HFF-Myc (cell line): ENCODE measurements around the gene LRP2BP.
"Not testable (repeated sequence)": the region's sequence is repeated elsewhere in the genome, so short reads cannot be mapped to it uniquely, and the experiment has no call there.

Experiments
- DNase-seq: peaks from one replicate; pipeline ENCODE4 v3.0.0-alpha.2; 2011; ENCODE audit warnings: low read depth; ENCODE audit errors: extremely low read depth
- H3K4me3 ChIP-seq: replicated peaks from 2 replicates; pipeline ENCODE4 v1.5.1; 2011; ENCODE audit warnings: low read depth, mild to moderate bottlenecking, control low read depth, low read length
- TF ChIP-seq, protein P1 (sequence below): IDR thresholded peaks from 2 replicates; pipeline ENCODE4 v1.5.1; 2012; ENCODE audit warnings: mild to moderate bottlenecking, low read depth, low read length, control low read depth; ENCODE audit errors: missing control alignments

LRP2BP gene

DNA sequence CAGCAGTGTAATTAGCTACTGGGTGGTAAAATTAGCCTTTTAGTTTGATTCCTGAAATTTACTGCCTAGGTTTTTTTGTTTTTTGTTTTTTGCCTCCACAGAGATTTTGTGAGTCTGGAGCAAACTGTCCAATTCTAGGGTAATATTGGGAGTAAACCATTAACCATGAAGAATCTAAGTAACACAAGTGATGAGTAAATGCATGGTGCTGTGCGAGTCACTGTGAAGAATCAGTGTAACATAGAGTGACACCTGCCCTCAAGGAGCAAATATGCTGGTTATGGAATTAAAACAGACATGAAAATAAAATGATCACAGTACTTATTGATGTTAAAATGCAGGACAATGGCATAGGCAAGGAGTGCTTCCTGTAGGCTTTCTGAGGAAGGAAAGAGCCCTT lies 60.1 kb downstream of the LRP2BP start:
- TF ChIP-seq, protein P1, sequence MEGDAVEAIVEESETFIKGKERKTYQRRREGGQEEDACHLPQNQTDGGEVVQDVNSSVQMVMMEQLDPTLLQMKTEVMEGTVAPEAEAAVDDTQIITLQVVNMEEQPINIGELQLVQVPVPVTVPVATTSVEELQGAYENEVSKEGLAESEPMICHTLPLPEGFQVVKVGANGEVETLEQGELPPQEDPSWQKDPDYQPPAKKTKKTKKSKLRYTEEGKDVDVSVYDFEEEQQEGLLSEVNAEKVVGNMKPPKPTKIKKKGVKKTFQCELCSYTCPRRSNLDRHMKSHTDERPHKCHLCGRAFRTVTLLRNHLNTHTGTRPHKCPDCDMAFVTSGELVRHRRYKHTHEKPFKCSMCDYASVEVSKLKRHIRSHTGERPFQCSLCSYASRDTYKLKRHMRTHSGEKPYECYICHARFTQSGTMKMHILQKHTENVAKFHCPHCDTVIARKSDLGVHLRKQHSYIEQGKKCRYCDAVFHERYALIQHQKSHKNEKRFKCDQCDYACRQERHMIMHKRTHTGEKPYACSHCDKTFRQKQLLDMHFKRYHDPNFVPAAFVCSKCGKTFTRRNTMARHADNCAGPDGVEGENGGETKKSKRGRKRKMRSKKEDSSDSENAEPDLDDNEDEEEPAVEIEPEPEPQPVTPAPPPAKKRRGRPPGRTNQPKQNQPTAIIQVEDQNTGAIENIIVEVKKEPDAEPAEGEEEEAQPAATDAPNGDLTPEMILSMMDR: no peak
- H3K4me3 ChIP-seq: no peak overlapping the region
- no peak for DNase-seq

DNA sequence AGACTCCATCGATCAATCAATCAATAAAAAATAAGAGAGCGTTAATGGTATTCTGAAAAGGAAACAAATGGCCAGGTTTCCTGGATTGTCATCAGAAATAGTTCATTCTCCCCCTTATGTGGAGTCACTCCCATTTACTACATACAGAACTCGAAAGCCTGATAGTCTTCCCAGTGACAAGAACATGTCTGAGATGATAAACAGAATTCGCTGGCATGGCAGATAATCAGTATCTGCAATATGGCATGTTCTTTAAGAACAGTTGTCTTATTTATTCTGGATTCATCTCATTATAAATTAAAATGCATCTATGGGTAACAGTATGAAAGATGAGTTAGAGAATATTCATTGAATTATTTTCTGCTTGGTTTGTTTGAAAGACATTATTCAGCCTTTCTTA lies 61.4 kb downstream of the LRP2BP start:
- DNase-seq: no peak
- TF ChIP-seq, protein P1: no peak
- H3K4me3 ChIP-seq: no peak overlapping the region

DNA sequence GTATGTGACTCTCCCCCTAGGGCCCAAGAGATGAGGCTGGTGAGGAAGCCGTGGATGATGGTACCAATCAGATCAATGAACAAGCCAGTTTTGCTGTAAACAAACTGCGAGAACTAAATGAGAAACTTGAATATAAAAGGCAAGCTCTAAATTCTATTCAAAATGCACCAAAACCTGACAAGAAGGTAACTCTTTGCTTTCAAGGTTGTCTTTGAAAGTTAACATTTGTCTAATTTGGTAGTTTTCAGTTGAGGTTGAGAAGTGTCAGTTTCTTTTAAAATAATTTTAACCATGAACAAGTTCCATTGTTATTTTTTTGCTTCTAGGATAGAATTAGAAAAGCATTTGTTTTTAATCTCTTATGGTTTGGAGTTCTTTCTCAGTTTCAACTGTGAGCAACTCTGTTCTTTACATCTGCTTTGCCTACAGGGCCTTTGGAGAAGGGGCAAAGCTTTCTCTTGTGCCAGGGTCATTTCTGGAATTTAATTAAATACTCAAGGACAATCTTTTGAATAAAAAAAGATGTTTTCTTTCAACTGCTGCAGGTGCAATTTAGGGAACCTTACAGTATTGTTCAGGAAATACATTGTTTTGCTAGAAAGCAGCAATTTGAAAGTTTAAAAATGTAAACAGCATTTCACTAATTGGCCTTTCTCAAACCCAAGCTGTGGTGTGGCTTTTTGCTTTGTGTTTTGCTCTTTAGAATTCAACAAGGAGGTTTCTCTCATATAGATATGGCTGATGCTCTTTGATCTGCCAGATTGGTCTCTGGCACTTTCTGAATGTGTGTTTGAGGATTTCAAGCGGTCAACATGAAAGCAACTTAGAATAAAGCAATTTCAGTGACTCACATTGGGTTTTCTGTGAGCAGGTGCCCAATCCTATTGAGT lies 62.9 kb downstream of the LRP2BP start:
- no peak for DNase-seq
- no peak overlapping the region for H3K4me3 ChIP-seq
- TF ChIP-seq, protein P1: no peak

DNA sequence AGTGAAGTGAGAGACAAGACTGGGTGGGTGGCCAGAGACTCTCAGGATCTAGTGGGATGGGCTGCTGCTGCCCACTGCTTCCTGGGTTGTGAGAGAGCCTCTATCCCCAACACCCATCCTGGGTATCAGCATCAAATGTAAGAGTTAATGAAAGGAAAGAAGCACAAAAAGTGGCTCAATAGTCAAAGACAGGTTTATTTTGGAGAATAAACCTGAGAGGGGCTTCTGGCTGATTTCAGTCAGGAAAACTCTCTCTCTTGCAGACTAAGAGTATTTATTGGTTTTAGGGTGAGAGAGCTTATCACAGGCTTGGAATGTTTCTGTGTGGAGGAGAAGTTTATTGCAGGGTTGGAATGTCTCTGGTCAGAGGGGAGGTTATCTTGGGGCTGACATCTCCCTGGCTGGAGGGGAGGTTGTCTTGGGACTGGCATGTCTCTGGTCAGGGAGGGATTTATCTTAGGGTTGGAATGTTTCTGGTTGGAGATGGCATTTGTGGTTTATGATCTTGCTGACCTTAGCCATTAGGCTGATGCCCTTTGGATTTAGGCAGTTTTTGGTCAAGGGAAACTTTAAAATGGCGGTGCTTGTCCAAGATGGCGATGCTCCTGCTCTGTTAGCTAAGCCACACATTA lies 65.7 kb downstream of the LRP2BP start:
- not testable (repeated sequence) for DNase-seq, H3K4me3 ChIP-seq

DNA sequence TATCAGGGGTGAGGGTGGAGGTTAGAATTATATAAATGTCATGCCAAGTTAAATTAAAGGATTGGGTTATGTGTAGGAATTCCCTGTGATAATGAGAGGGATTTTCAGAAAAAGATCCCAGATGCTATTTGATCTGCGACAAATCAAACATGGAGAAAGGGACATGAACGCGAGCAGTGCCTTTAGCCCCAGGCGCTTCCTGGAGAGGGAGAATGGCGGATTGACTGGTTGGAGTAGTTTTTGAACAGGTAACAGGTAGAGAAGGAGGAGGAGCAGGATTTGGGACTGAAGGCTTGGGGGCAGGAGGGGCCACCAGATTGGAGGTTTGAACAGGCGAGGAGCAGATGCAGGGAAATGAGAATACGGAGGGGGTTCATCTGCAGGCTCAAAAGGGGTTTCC lies 67.1 kb downstream of the LRP2BP start:
- H3K4me3 ChIP-seq: no peak overlapping the region
- TF ChIP-seq, protein P1: no peak
- DNase-seq: no peak

DNA sequence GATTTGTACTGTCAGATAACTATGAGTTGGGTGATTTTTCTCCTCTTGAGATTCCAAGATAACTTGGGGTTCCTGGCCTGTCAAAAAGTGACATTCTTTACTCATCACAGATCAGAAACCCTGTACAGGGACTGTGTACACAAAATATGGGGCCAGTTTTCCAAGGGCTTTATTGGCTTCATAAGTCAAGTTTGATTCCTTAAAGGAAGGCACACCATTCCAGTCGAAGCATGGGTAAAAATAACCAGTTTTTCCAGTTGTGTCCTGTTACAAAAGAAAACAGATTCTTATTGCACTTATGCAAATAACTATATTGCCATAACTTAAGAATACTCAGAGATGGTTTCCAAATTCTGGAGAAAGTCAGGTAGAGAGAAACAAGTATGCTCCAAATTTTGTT lies 70.0 kb downstream of the LRP2BP start:
- not testable (repeated sequence) for H3K4me3 ChIP-seq, DNase-seq

DNA sequence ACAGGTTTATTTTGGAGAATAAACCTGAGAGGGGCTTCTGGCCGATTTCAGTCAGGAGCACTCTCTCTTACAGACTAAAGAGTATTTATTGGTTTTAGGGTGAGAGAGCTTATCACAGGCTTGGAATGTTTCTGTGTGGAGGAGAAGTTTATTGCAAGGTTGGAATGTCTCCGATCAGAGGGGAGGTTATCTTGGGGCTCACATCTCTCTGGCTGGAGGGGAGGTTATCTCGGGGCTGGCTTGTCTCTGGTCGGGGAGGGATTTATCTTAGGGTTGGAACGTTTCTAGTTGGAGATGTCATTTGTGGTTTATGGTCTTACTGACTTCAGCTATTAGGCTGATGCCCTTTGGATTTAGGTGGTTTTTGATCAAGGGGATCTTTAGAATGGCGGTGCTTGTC lies 71.4 kb downstream of the LRP2BP start:
- not testable (repeated sequence) for H3K4me3 ChIP-seq, DNase-seq

DNA sequence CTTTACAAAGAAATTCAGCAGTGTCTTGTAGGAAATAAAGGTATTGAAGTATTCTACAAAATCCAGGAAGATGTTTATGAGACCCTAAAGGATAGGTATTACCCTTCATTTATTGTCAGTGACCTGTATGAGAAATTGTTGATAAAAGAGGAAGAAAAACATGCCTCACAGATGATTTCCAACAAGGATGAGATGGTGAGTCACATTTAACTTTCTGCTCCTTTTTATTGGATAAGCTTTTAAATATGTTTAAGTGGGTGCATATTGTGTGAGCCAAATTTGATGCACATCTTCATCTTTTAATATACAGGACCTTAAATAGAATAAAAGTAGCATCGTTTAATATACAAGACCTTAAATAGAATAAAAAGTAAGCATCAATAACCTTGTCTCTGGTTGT lies 72.1 kb downstream of the LRP2BP start:
- H3K4me3 ChIP-seq: no peak overlapping the region
- TF ChIP-seq, protein P1: no peak
- DNase-seq: no peak
